Osteocyte (in vitro differentiated cells): ENCODE results near the gene ISM1. TPM values are rescaled to one million over a fixed set of nuclear protein-coding genes. Genes with fewer than 3 reads are reported as not detected.

Experiments used
- DNase-seq: peaks from one replicate; pipeline ENCODE4 v3.0.0; 2021; ENCODE audit warnings: mixed read lengths; ENCODE audit not compliant: unreplicated experiment; ENCODE audit errors: extremely low spot score
- H3K27ac Mint-ChIP-seq: one replicate; pipeline ENCODE4 v1.8.0; 2021; ENCODE audit warnings: mild to moderate bottlenecking, mixed read lengths; ENCODE audit not compliant: unreplicated experiment
- H3K27me3 Mint-ChIP-seq: one replicate; pipeline ENCODE4 v1.8.0; 2021; ENCODE audit warnings: mixed read lengths; ENCODE audit not compliant: unreplicated experiment
- H3K36me3 Mint-ChIP-seq: one replicate; pipeline ENCODE4 v1.8.0; 2021; ENCODE audit warnings: mixed read lengths; ENCODE audit not compliant: unreplicated experiment
- H3K4me1 Mint-ChIP-seq: one replicate; pipeline ENCODE4 v1.8.0; 2021; ENCODE audit warnings: mixed read lengths; ENCODE audit not compliant: unreplicated experiment
- H3K4me3 Mint-ChIP-seq: one replicate; pipeline ENCODE4 v1.8.0; 2021; ENCODE audit warnings: mild to moderate bottlenecking, moderate library complexity, mixed read lengths; ENCODE audit not compliant: unreplicated experiment
- H3K9me3 Mint-ChIP-seq: one replicate; pipeline ENCODE4 v1.8.0; 2021; ENCODE audit warnings: mixed read lengths; ENCODE audit not compliant: unreplicated experiment
- total RNA-seq: library from RNA; stranded (reverse); gene quantifications from 2 replicates; pipeline ENCODE4 v1.2.1, GENCODE V29; 2021
- TF ChIP-seq, protein P1 (sequence below): fragments of 200-600 bp; sonication (generic); IDR thresholded peaks from 2 replicates; pipeline ENCODE4 v1.5.0; 2021; ENCODE audit warnings: antibody characterized with exemption, mild to moderate bottlenecking, moderate library complexity

ISM1 gene
- total RNA-seq, 1 donor from 2014 or later = 0.21 TPM

DNA sequence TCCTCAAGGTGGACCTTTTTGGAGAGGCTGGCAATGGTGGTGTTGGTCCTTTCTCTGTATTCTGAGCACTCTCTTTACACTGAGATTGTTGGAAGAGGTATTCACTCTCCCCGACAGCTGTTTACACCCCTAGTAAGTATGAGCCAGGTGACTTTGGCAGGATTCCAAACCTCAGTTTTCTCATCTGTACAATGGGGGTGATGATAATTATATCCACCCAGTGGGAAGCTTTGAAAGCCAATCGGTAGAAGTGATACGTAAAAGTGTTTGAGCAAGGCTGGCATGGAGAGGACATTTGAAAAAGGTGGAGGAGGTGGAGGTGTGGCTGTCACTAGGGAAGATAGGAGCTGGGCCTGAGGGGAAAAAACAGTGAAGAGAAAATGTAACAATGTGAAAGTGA, 35.5 kb downstream of the ISM1 start:
- TF ChIP-seq, protein P1, sequence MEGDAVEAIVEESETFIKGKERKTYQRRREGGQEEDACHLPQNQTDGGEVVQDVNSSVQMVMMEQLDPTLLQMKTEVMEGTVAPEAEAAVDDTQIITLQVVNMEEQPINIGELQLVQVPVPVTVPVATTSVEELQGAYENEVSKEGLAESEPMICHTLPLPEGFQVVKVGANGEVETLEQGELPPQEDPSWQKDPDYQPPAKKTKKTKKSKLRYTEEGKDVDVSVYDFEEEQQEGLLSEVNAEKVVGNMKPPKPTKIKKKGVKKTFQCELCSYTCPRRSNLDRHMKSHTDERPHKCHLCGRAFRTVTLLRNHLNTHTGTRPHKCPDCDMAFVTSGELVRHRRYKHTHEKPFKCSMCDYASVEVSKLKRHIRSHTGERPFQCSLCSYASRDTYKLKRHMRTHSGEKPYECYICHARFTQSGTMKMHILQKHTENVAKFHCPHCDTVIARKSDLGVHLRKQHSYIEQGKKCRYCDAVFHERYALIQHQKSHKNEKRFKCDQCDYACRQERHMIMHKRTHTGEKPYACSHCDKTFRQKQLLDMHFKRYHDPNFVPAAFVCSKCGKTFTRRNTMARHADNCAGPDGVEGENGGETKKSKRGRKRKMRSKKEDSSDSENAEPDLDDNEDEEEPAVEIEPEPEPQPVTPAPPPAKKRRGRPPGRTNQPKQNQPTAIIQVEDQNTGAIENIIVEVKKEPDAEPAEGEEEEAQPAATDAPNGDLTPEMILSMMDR = no peak
- Mint-ChIP-seq H3K4me1 (no peaks in the 10 kb centered on the region), H3K4me3 (no peak overlapping the region), H3K9me3 (no peaks in the 10 kb centered on the region), H3K27ac (no peak overlapping the region), H3K27me3 (peaks cover 11% of the 10 kb centered on the region), H3K36me3 (no peaks in the 10 kb centered on the region)
- no peak for DNase-seq

DNA sequence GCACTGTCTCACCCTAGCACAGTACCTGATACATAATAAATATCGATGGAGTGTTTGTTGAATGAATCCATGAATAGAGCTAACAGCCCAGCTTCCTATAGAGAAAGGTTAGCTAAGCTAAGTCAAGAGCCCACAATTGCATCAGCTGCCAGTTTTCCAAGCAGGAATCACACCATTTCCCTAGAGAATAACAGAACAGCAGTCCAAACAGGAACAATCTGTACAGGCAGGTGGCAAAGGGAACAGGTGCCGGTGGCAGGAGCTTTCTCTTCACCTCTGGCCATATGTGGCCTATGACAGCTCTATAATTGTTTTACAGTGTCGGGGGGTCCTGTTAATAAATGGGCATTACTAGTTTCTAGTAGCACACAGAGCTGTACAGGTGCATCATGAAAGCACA, 38.8 kb downstream of the ISM1 start:
- peaks cover 4% of the 10 kb centered on the region for H3K27me3 Mint-ChIP-seq
- no peak for DNase-seq
- TF ChIP-seq, protein P1 = no peak
- no peaks in the 10 kb centered on the region for H3K9me3 Mint-ChIP-seq
- no peak overlapping the region for H3K27ac Mint-ChIP-seq
- no peaks in the 10 kb centered on the region for H3K4me1 Mint-ChIP-seq
- H3K36me3 Mint-ChIP-seq = no peaks in the 10 kb centered on the region
- H3K4me3 Mint-ChIP-seq = no peak overlapping the region

DNA sequence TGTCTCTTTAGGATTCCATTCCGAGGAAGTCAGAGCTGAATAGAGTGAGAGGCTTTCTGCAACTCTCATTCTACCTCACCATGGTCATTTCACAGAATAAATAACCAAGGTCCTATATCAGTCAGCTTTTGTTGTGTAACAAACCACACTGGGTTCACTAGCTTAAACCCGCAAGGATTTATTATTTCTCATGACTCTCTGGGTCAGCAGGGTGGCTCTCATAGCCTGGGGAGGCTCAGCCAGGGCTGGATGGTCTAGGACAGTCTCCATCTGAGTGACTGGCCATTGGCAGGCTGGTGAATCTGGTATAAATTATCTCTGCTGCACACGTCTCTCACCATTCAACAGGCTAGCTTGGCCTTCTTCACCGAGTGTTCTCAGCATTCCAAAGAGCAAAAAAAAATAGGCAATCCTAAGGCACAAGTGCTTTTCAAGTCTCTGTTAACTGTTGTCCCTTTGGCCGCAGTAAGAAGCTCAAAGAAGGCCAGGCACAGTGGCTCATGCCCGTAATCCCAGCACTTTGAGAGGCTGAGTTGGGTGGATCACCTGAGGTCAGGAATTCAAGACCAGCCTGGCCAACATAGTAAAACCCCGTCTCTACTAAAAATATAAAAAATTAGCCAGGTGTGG, 39.7 kb downstream of the ISM1 start:
- H3K4me3 Mint-ChIP-seq = no peak overlapping the region
- TF ChIP-seq, protein P1 = no peak
- peaks cover 3% of the 10 kb centered on the region for H3K27me3 Mint-ChIP-seq
- H3K36me3 Mint-ChIP-seq = no peaks in the 10 kb centered on the region
- DNase-seq = no peak
- H3K4me1 Mint-ChIP-seq = no peaks in the 10 kb centered on the region
- no peaks in the 10 kb centered on the region for H3K9me3 Mint-ChIP-seq
- no peak overlapping the region for H3K27ac Mint-ChIP-seq

DNA sequence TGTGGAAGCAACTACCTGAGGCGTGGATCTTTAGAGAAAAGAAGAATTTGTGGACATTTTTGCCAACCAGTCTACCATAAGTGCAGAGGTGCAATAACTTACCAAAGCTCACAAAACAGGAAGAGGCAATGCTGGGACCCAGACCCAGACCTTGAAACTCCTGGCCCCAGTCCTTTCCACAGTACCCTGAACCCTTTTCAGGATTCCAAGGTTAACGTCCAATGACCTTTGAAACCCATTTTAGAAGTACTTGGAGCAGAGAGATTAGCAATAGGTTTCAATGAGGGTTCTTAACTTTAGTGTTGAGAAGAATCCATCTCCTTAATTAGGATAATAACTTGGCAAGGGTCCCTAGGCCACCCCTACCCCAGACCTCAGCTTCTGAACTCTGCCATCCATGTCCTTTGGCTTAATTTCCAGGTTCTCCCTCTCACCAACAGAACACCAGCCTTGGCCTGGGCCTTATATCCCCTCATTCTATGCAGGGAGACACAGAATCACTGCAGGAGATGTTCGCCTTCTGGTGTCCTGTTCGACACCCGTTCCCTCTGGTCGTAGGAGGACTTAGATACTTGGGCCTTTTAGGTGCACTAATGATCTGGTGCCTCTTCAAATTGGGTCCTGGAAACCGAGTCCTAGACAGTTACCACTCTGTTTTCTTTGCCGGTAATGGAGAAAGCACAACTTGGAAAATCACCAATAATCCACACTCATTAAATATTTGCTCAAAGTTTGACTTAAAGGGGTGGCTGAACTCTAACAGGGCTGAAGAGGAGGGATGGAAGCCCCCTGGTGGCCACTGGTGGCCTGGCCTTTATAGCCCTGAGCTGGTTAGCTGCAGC, 40.6 kb downstream of the ISM1 start:
- no peak overlapping the region for H3K4me3 Mint-ChIP-seq
- no peak overlapping the region for H3K27ac Mint-ChIP-seq
- H3K27me3 Mint-ChIP-seq = peaks cover 3% of the 10 kb centered on the region
- H3K36me3 Mint-ChIP-seq = no peaks in the 10 kb centered on the region
- no peaks in the 10 kb centered on the region for H3K9me3 Mint-ChIP-seq
- no peak for DNase-seq
- no peaks in the 10 kb centered on the region for H3K4me1 Mint-ChIP-seq
- TF ChIP-seq, protein P1 = peak; percentile 82

DNA sequence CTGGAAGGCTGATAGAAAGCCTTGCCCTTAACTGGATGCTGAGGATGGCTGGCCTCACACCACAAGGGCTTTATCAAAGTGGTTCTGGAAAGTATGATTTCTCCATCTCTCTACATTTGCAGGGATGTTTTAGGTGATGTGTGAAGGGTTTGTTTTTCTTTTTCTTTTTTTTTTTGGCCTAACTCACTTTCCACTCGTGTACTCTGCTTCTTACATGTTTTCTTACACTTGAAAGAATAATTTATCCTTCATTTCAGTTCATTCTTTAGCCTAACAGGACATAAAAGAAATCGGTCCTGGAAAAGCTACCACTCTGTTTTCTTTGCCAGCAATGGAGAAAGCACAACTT, 41.2 kb downstream of the ISM1 start:
- no peak overlapping the region for H3K4me3 Mint-ChIP-seq
- H3K27ac Mint-ChIP-seq = no peak overlapping the region
- TF ChIP-seq, protein P1 = no peak
- H3K9me3 Mint-ChIP-seq = no peaks in the 10 kb centered on the region
- peaks cover 9% of the 10 kb centered on the region for H3K27me3 Mint-ChIP-seq
- H3K4me1 Mint-ChIP-seq = no peaks in the 10 kb centered on the region
- DNase-seq = no peak
- no peaks in the 10 kb centered on the region for H3K36me3 Mint-ChIP-seq
